HG02763 (cell line): ENCODE data around the gene TMEM106C.

Experiments used
- ATAC-seq: cut with Tn5 transposase; IDR thresholded peaks from one replicate; pipeline ENCODE4 v1.9.1; 2021; ENCODE audit warnings: mild to moderate bottlenecking, moderate library complexity; ENCODE audit not compliant: unreplicated experiment

The TMEM106C gene

DNA sequence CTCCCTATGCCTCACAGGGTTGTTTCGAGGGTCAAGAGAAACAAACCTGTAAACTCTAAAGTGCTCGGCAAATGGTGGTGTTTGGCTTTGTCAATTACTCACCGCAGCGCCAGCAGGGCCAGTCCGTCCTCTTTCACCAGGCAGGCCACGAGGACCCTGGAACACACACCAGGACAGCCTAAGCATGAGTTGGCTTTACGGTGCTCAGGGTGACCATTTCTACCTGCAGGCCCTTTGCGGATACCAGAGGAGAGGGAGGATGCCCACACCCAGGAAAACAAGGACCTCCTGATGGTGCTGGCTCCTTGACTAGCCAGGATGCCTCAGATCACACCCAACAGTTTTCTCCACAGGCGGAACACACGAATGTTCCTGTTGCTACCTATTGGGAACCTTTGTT, 29.4 kb downstream of the TMEM106C start:
- ATAC-seq, result no peak

DNA sequence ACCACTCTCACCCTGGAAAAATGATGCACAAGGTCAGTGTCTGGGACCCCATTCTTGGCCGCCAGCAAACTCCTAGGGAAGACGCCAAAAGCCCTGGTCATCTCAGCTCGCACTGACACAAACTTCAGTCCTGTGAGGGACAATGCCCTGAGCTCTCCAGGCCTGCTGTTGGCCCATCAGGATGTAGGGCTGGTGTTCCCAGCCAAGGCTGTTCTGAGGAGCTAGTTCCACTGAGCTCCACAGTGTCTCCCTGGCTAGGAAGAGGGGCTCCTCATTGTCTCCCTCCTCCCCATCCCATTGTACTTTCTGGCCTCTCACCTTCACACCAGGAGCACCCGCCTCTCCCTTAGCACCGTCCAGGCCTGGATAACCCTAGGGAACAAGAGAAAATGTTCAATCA, 30.1 kb downstream of the TMEM106C start:
- ATAC-seq, result no peak

DNA sequence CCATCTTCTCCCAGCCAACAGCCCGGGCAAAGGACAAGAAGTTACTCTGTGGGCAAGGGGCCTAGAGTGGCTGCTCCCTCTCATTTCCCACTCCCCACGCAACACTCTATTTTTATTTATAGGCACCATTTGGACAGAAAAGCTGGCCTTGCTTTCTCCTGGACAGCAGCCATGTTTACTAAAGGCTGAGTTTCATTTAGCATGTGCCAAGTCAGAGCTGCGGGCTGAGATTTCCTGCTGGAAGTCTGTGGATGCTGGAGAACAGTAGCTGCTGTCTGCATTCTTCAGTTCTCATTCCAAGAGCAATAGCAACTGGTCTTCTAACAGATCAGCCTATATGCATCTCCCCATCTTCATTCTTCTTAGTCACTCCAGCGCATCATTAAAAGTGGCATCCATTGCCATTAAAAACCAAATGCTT, 32.6 kb downstream of the TMEM106C start:
- ATAC-seq, result no peak

DNA sequence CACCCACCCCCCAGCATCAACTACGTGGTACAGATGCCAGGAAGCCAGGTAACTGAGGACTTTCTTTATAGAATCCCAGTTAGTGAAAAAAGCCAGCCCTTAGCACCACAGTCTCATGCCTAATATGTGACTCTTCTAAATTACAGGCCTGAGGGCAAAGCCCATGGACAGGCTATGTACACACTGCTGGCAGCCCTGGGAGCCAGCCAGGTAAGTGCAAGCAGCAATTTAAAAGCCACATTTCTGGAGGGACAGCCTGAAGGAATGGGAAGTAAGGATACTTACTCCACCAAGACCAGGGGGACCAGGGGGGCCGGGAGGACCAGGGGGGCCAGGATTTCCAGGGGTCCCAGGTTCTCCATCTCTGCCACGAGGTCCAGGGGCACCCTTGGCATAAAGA, 33.9 kb downstream of the TMEM106C start:
- no peak for ATAC-seq

DNA sequence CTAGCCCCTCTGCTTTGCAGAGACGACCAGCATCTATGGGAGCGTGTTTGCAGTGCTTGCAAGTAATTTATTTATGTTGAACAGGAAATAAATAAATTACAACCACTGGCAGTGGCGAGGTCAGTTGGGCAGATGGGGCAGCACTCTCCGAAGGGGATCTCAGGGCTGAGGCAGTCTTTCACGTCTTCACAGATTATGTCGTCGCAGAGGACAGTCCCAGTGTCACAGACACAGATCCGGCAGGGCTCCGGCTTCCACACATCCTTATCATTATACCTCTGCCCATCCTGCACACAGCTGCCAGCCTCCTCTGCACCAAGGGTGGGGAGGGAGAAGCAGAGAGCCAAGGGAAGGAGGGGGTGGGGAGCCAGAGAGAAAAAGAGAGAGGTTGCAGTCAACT, 36.4 kb downstream of the TMEM106C start:
- no peak for ATAC-seq

DNA sequence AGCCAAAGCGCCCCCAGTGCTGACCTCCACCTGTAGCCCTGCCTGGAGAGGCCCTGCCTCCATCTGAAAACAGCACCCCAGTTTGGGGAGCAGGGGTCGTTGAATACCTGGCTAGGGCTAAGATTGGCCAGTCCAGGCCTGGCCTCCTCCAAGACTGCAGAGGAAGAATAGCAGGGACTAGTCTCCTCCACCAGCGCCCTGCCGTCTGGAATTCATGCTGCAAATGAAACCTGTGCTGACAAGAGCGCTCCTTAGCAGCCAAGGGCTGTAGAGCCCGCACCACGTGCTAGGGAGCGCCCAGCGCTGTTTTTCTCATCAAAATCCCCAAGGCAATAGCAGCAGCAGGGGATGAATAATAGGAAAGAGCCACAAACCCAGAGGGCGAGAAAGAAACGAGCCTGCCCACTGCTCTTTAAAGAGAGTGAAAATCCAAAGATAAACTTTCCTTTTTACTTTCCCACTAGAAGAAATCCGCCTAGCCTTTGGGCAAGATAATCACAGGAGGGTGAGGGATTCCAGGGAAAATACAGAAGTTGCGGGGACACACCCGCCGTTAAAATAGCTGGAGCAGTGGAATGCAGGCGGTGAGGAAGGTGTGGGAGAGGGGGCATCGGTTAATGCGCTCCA, 37.6 kb downstream of the TMEM106C start:
- no peak for ATAC-seq

DNA sequence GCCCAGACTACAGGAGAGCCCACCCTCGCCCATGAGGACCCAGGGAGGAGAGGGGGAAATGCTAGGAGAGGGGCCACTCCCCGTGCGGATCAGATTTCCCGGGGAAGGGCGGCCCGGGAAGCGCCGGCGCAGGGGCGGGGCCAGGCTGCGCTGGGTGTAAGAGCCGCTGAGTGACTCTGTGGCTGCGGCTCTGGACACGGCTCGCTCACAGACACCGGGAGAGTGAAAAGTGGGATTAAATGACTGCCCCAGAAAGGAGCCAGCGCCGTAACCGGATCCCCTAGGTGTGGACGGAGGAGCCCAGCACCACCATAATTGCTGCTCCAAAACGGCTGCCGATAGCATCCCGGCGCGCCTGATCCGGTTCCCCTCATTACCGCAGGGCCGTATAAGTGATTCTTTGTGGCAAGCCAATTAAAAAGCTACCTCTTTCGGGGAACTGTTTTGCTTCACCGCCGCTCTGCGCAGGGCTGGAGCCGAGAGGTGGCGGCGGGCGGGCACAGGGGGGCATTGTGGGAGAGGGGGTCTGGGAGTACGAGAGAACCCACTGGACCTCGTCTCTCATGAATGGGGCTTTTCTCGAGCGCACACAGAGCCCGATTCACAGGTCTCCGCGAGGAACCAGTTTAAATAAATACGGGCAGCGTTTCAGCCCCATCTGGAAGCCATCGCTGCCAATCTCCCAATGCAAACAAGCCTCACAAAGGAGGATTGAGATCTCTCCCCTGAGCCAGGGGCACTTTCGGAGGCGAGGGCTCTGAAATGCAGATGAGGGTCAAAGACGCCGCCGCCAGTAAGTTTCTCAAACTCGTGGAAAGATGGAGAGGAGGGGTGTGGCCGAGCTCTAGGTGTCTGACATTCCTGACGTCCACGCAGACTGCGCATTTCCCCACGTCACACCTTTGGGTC, 38.4 kb downstream of the TMEM106C start:
- no peak for ATAC-seq

DNA sequence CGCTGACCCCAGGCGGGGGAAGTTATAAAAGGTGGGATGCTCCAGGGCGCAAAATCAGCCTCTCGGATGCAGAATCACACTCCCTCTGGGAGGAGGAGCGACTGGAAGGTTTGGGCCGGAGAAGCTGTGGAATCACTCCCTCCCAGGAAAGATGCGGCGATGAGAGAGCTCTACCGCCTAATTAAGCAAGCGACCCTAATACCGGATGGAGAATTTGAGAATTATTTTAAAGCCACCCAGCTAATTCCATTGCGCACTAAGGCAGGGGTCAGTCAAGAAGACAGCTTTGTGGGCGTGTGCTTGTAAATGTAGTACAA, 39.0 kb downstream of the TMEM106C start:
- ATAC-seq, result no peak

DNA sequence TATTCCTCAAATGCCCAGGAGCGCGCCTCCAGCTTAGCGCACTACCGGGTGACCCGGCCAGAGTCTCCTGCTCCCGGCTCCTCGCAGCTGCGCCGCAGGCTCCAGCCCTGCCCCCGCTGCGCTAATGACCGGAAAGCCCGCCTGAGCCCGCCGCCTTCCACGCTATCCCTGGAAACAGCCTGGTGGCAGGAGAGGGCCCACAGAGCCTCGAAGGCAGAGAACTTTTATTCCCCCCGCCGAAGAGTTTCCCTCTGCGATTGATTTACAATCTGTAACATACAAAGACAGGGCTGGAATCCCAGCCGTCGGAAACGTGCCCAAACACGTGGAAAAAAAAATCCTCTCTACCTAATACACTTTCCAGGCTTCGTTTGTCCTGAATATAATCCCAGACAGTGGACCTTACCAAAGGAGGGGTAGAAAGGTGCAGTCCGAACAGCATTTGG, 39.4 kb downstream of the TMEM106C start:
- ATAC-seq, result no peak

DNA sequence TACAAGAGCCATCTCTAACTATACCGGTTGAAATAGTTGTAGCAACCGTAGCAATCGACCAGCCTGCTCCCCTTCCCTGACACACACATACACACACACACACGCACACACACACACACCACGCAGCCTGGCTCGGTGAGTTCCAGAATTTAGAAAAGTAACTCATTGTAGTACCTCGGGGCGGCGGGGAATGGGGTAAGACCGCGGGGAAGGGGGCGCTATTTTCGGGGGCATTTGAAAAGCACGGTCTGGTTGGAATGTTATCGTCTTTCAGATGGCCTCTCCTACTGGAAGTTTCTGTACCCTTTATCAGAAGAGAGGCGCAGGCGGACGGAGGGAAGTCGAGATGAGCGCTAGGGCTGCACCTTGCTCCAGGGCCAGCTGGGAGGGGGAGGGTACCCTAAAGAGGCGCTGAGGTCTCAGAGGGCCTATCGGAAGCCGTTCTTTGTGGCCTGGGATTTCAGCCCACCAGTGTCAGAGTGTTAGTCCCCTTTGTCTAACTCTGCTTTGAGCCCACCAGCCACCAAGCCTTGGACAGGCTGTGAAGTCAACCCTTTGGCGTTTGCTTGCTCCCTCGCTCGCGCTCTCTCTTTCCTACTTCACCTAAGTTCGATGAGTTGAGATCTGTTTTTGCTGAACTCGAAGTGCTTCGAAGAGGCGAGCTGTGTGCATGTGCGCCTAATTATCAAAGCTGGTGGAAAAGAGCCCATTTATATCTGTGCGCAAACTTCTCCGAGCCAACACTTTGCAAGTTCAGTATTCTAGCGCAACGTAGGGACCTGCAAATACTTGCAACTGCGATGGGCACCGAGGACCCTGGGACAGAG, 40.0 kb downstream of the TMEM106C start:
- no peak for ATAC-seq

DNA sequence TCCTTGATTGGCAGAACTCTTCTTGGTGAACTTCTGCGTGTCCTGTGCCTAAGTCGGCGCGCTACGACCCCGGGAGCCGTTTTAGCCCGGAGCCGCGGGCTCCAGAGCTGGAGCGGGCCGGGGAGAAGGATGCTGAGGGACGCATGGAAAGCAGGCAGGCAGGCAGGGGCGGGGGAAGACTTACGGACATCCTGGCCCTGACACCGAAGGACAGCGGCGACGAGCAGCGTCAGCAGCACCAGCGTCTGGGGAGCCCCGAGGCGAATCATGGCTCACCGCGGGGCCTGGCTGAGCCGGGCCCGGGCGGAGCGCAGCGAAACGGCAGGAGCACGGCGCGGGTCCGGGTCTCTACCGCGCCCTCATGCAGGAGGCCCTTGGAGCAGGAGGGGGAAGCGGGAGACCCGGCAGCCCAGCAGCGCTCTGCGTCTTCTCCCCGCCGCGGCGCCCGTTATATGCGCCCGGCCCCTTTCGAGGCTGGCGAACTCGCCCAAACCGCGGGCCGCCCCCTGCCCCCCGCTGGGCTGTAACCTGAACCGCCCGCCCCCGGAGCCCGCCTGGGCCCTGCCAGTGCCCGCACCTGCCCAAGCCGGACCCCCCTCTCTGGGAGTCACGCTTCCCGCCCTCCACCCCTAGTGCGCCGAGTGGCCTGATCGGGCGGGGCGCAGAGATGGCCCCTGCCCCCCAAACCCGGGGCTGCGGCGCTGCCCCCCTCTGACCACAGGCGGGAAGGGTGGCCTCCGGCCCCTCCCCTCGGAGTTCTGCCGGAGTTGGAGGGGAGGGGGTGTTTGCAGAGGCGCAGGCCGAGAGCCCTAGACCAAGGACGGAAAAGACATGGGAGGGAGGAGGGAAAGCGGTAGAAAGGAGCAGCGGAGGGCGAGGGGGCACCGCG, 40.9 kb downstream of the TMEM106C start, which contains the start of gene COL2A1:
COL2A1 (minus strand) TSS at position 424 of the 889 bp plus-strand sequence; CDS start at position 269, 155 bp downstream.
- ATAC-seq, result no peak

DNA sequence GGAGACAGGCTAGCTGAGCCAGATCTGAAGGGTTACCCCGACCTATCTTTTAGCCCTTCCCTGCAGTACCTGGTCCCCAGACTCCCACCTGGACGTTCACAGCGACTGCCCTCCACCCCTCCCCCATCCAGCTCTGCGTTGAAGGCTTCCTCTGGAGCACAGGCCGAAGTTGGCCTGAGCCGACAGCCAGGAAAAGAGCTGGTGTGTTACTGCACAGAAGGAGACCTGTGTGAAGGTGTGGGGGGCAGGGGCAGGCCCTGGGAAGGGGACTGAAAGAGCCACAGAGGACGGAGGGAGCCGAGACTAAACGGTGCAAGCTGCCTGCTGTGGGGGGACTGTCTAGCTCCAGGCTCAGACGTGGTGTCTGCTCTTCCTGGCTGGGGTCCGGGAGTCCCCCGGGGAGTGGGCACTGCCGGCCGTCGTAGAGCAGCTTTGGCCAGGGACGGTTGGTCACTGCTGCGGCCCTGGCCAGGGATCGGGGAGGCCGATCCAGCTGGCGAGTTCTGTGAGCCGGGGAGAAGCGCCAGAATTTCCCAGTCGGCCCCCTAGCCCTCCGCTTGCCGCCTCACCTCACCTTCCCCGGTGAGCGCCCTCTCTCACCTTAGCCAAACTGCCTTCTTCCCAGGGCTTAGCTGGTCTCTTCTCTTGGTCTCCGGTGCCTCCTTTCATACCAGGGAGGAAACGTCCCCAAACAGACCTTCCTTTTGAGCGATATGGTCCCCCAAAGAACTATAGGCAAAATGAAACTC, 41.8 kb downstream of the TMEM106C start:
- no peak for ATAC-seq

DNA sequence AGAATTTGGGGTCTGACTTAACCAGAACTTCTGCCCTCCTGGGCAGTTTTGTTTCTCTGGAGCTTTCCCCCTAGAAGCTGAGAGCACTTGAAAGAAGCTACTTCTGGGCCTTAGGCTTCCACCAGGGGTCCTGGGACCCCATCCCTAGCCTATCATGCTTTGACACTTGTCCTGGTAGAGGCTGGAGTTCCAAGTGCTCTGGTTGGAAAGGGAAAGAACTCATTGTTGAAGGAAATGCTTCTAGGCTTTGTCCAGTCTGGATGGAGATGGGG, 42.3 kb downstream of the TMEM106C start:
- ATAC-seq, result no peak

DNA sequence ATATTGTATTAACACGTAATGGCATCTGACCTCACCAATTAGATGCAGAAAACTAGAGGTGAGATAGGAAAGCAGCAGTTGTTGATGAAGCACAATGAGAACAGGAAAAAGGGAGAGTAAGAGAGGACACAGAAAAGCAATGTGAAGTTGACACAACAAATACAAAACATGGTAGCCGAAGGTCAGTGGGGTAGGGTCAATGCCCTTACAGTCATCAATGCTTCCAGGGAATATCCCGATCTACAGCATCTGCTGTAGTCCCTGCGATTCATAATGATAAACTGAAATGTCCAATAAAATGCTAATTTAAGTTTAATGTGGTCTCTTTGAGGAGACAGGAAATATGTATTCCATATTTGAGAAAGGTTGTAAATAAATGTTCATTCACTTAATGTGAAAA, 43.8 kb downstream of the TMEM106C start:
- ATAC-seq, result no peak

DNA sequence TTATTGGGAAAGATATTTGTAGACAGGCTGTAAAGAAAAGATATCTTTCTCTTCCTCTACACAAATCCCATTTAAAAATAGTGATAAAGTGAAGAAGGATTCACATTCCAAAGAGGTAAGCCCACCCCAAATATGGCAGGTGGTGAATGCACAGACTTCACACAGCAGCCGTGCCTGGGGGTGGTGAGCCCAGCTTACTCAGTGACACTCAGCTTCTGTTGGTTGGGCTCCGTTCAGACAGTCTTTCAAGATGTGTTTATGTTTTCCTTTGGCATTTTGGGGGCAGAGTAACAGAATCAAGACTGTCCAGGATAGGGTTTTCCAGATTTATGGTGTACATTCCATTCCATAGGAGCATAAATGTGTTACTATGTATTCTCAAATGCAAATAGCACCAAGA, 45.0 kb downstream of the TMEM106C start:
- ATAC-seq, result no peak

DNA sequence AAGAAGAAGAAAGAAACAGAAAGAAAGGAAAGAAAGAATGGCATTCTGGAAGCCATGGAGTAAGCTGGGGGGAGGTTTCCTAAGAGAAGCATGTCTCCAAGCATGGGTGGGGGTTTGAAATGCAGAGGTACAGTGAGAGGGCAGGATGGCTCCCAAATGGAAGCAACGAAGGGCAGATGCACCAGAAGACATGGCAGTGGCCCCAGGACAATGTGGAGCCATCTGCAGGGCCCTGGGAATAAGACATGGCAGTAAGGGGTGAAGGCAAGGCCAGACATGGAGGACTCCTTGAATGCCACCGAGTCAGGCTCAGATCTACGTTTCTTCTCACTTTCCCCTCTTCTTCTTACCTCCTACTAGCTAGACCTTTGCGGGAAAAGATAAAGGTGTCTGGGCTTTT, 45.6 kb downstream of the TMEM106C start:
- no peak for ATAC-seq

DNA sequence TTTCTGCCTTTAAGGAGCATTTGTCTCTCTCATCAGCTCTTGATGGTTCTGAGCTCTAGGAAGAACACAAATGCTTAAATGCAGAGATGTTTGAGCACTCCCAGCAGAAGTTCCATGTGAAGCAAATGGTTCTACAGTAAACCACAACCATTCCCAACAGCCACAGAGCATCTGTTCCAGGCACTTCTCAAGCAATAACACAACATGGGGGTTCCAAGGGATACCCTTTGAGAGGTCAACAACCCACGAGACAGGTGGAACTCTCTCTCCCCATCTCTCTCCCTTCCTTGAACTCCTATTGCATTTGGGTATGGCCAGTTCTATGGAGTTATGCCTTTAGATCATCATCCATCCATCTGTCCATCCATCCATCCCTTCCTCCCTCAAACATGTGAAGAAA, 46.1 kb downstream of the TMEM106C start:
- no peak for ATAC-seq

DNA sequence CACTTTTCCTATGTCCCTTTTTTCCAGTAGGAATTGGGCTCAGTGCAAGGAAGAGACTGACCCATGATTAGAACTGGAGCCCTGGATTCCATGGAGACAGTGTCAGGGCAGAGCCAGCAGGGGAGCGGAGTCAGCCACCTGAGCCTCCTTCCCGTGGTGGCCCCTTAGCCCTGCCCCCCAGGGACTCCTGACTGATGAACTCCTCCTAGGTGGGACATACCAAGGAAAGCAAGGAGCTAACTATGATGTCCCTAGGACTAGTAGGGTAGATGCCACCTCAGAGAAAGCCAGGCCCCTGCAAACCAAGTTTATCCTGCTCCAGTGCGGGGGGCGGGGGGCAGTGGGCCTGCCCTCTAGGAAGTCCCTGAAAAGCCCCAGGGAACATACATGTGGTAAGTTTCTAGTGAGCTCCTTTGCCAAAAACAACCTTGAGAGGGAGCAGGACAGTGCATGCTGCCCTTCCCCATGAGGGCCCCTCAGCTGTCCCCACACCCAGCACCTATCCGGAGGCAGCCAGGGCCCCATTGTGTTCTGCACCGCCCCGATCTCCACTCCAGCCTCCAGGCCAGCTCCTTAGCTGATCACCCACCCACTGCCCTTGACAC, 47.1 kb downstream of the TMEM106C start:
- no peak for ATAC-seq

DNA sequence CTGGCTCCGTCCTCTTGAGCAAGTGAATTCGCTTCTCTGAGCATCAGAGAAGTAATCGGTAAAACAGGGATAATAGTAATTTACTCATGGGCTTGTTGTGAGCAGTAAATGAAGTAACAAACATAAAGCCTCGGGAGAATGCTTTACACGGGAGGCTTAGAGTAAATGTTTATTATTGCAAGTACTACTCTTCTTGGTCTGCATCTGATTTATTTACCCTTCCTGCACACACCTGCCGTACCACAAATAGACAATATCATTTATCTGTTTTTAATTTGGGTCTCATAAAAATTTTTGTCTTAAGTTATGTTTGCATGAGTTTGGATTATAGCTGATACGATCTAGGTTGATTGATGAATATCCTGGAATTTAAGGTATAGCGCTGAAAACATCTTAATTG, 48.7 kb downstream of the TMEM106C start:
- no peak for ATAC-seq

DNA sequence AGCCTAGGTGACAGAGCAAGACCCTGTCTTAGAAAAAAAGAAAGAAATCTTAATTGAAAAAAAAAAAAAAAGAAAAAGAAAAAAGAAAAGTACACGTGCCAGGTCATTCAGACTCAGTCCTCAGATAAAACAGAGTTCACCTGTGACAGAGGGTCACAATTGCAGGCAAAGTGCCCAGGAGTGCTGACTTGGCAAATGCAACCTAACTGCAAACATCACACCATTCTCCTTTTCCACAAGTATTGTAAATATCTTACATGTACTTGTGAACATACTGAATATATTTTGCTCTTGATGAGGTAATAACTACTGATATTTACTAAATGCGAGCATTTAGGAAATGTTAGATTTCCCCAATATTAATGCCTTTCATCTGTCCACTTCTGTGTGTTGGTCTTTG, 49.9 kb downstream of the TMEM106C start:
- no peak for ATAC-seq
